Measurements from ENCODE around the gene CCDC175.

- TF ChIP-seq POLR2A (IDR thresholded peaks at IDR 0.05) (no peak), CTCF (IDR thresholded peaks at IDR 0.05) (no peak), POLR2AphosphoS5 (IDR thresholded peaks at IDR 0.05) (no peak), EP300 (IDR thresholded peaks at IDR 0.05) (no peak)
Observed at GRCh38 chr14:59566725-59567124, 9.9 kb downstream of the CCDC175 start.

All from sigmoid colon (tissue), 4 donors.